Measurements from ENCODE around the gene DGKB. TPM values are rescaled to one million over a fixed set of nuclear protein-coding genes. Genes with fewer than 3 reads are reported as not detected.

The DGKB gene
- polyA plus RNA-seq, 1 of the 3 experiments (the other 2 are of a cell fraction) = 2.1 TPM

- CTCF ChIA-PET = no interaction called here
- TF ChIP-seq RCOR1 (IDR thresholded peaks at IDR 0.05; ENCODE audit: low read length) = no peak
- no peak for TF ChIP-seq USF2 (IDR thresholded peaks at IDR 0.05; ENCODE audit: borderline replicate concordance, low read depth, low read length)
- TF ChIP-seq, protein P1, sequence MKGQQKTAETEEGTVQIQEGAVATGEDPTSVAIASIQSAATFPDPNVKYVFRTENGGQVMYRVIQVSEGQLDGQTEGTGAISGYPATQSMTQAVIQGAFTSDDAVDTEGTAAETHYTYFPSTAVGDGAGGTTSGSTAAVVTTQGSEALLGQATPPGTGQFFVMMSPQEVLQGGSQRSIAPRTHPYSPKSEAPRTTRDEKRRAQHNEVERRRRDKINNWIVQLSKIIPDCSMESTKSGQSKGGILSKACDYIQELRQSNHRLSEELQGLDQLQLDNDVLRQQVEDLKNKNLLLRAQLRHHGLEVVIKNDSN (IDR thresholded peaks at IDR 0.05; ENCODE audit: borderline replicate concordance, low read depth) = no peak
- no peak for TF ChIP-seq TCF12 (IDR thresholded peaks at IDR 0.05)
- TF ChIP-seq, protein P2, sequence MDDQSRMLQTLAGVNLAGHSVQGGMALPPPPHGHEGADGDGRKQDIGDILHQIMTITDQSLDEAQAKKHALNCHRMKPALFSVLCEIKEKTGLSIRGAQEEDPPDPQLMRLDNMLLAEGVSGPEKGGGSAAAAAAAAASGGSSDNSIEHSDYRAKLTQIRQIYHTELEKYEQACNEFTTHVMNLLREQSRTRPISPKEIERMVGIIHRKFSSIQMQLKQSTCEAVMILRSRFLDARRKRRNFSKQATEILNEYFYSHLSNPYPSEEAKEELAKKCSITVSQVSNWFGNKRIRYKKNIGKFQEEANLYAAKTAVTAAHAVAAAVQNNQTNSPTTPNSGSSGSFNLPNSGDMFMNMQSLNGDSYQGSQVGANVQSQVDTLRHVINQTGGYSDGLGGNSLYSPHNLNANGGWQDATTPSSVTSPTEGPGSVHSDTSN (IDR thresholded peaks at IDR 0.05) = no peak
- TF ChIP-seq NFIC (IDR thresholded peaks at IDR 0.05; ENCODE audit: borderline replicate concordance) = no peak
- TF ChIP-seq CTCF (IDR thresholded peaks at IDR 0.05) = no peak
- TF ChIP-seq GATA2 (CRISPR knock-in tag; IDR thresholded peaks at IDR 0.05) = no peak
- no peak for TF ChIP-seq SIN3A (IDR thresholded peaks at IDR 0.05; ENCODE audit: borderline replicate concordance, low read depth, low read length)
- no peak for TF ChIP-seq CHD2 (IDR thresholded peaks at IDR 0.05; ENCODE audit: low read length, partially characterized antibody)
- TF ChIP-seq RAD21 (IDR thresholded peaks at IDR 0.05; ENCODE audit: low read length) = no peak
- TF ChIP-seq FOSL2 (IDR thresholded peaks at IDR 0.05; ENCODE audit: borderline replicate concordance, low read depth) = no peak
- no peak for TF ChIP-seq RXRA (IDR thresholded peaks at IDR 0.05; ENCODE audit: borderline replicate concordance, low read depth)
- no peak for TF ChIP-seq POLR2AphosphoS5 (IDR thresholded peaks at IDR 0.05; ENCODE audit: low read depth, low read length)
- TF ChIP-seq NRF1 (IDR thresholded peaks at IDR 0.05; ENCODE audit: low read depth, low read length) = no peak
- TF ChIP-seq GABPA (IDR thresholded peaks at IDR 0.05; ENCODE audit: low read depth) = no peak
- no peak for TF ChIP-seq ELF1 (IDR thresholded peaks at IDR 0.05)
- H3K27ac ChIP-seq (ENCODE audit: low read depth in 2 of 2, low read length in 1 of 2) = no peak overlapping the region
- no peaks in the 10 kb centered on the region for H3K27me3 ChIP-seq (ENCODE audit: insufficient read depth)
- no peaks in the 10 kb centered on the region for H3F3A ChIP-seq (replicated peaks; ENCODE audit: insufficient read depth)
- POLR2A ChIA-PET = no interaction called here
- 92% methylated on average over 2 of the region's 2 CpGs for WGBS (ENCODE audit: low lambda C conversion rate)
- H3K36me3 ChIP-seq (replicated peaks in 1 of 2; ENCODE audit: control insufficient read depth in 1 of 2, insufficient read depth in 2 of 2, low read length in 1 of 2) = no peaks in the 10 kb centered on the region
- DNase-seq = no peak
- no peak overlapping the region for H3K4me3 ChIP-seq (ENCODE audit: low read depth in 2 of 2, low read length in 1 of 2)
- no peaks in the 10 kb centered on the region; a peak in 1 of 4 replicates for H3K4me1 ChIP-seq (ENCODE audit: control insufficient read depth in 1 of 2, insufficient read depth in 2 of 2, low read depth in 1 of 2, low read length in 1 of 2)
- H4K20me1 ChIP-seq (ENCODE audit: insufficient read depth) = no peaks in the 10 kb centered on the region
- no peak overlapping the region for H3K4me2 ChIP-seq
- H3K79me2 ChIP-seq (ENCODE audit: insufficient read depth) = no peaks in the 10 kb centered on the region
- no peak overlapping the region for H2AFZ ChIP-seq (ENCODE audit: low read depth)
- H3K9ac ChIP-seq = no peak overlapping the region
- peaks cover 3% of the 10 kb centered on the region; the same call in 1 of the 2 replicates for H3K9me2 ChIP-seq
- H3K9me3 ChIP-seq = no peaks in the 10 kb centered on the region
Measured at GRCh38 chr7:14432924-14433323, 469.6 kb downstream of the DGKB start.

Data from SK-N-SH (cell line).